Liver (tissue), 9 donors: Measurements from ENCODE around the gene DOCK9. TPM values are rescaled to one million over a fixed set of nuclear protein-coding genes. Genes with fewer than 3 reads are reported as not detected.

Experiments
- DNase-seq: peaks from one replicate; pipeline ENCODE4 v3.0.0-alpha.2; 2017; ENCODE audit warnings: low spot score
- H3K27ac ChIP-seq, 2 donors: one replicate each; pipeline ENCODE4 v1.7.0; 2013; ENCODE audit warnings: inconsistent platforms in 2 of 2, low read length in 2 of 2, control low read depth in 1 of 2, low read depth in 1 of 2, mild to moderate bottlenecking in 1 of 2
- H3K27me3 ChIP-seq, 4 donors: one replicate each; pipeline versions ENCODE4 v1.6.1 to v1.7.0; 2013; ENCODE audit warnings: low read length in 3 of 4, inconsistent platforms in 1 of 4, mild to moderate bottlenecking in 1 of 4, moderate library complexity in 1 of 4; ENCODE audit not compliant: control insufficient read depth in 4 of 4, insufficient read depth in 4 of 4
- H3K36me3 ChIP-seq, 4 donors: one replicate each; pipeline versions ENCODE4 v1.6.1 to v1.7.0; 2013; ENCODE audit warnings: low read length in 3 of 4, mild to moderate bottlenecking in 3 of 4, low read depth in 1 of 4, moderate library complexity in 1 of 4; ENCODE audit not compliant: control insufficient read depth in 4 of 4, insufficient read depth in 3 of 4
- H3K4me1 ChIP-seq, 4 donors: one replicate each; pipeline versions ENCODE4 v1.6.1 to v1.7.0; 2013; ENCODE audit warnings: low read length in 3 of 4, mild to moderate bottlenecking in 3 of 4, moderate library complexity in 1 of 4; ENCODE audit not compliant: control insufficient read depth in 4 of 4, insufficient read depth in 4 of 4
- H3K4me3 ChIP-seq, 3 donors: one replicate each; pipeline versions ENCODE4 v1.6.1 to v1.7.0; 2013; ENCODE audit warnings: low read length in 3 of 3, control low read depth in 1 of 3, low read depth in 1 of 3, mild to moderate bottlenecking in 1 of 3
- H3K9ac ChIP-seq, 2 donors: one replicate each; pipeline ENCODE4 v1.7.0; 2013; ENCODE audit warnings: low read length in 2 of 2, mild to moderate bottlenecking in 2 of 2, moderate library complexity in 2 of 2, control low read depth in 1 of 2, low read depth in 1 of 2
- H3K9me3 ChIP-seq, 4 donors: one replicate each; pipeline versions ENCODE4 v1.6.1 to v1.7.0; 2013; ENCODE audit warnings: low read length in 3 of 4; ENCODE audit not compliant: control insufficient read depth in 4 of 4
- ATF3 ChIP-seq: IDR thresholded peaks from 2 replicates; pipeline ENCODE4 v1.6.1; 2016; ENCODE audit warnings: antibody characterized with exemption
- CTCF ChIP-seq: fragments of 150-350 bp; IDR thresholded peaks from 2 replicates; pipeline ENCODE4 v1.5.1; 2017; ENCODE audit warnings: improper control_type of control experiment, low read depth, low read length; ENCODE audit not compliant: missing input control
- EGR1 ChIP-seq, 2 donors: IDR thresholded peaks; 2 replicates each; pipeline ENCODE4 v1.6.1; 2016 to 2018; ENCODE audit warnings: antibody characterized with exemption in 2 of 2, low read depth in 2 of 2
- FOXA1 ChIP-seq: IDR thresholded peaks from 2 replicates; pipeline ENCODE4 v1.6.1; 2016; ENCODE audit warnings: antibody characterized with exemption
- FOXA2 ChIP-seq: IDR thresholded peaks from 2 replicates; pipeline ENCODE4 v1.6.1; 2016; ENCODE audit warnings: antibody characterized with exemption
- GABPA ChIP-seq, 2 donors: IDR thresholded peaks in 1 of 2; conservative IDR thresholded peaks in 1 of 2; 2 replicates each; pipeline ENCODE4 v1.6.1; 2016; ENCODE audit warnings: antibody characterized with exemption in 2 of 2, mild to moderate bottlenecking in 1 of 2, moderate library complexity in 1 of 2
- HNF4A ChIP-seq, 2 donors: conservative IDR thresholded peaks; 2 replicates each; pipeline ENCODE4 v1.6.1; 2016; ENCODE audit warnings: antibody characterized with exemption in 2 of 2, mild to moderate bottlenecking in 2 of 2
- HNF4G ChIP-seq: IDR thresholded peaks from 2 replicates; pipeline ENCODE4 v1.6.1; 2016; ENCODE audit warnings: antibody characterized with exemption
- JUND ChIP-seq, 2 donors: IDR thresholded peaks; 2 replicates each; pipeline ENCODE4 v1.6.1; 2016; ENCODE audit warnings: antibody characterized with exemption in 2 of 2
- MAX ChIP-seq: IDR thresholded peaks from 2 replicates; pipeline ENCODE4 v1.6.1; 2016; ENCODE audit warnings: antibody characterized with exemption
- NR2F2 ChIP-seq: IDR thresholded peaks from 2 replicates; pipeline ENCODE4 v1.6.1; 2016; ENCODE audit warnings: antibody characterized with exemption
- RAD21 ChIP-seq, 2 donors: IDR thresholded peaks; 2 replicates each; pipeline ENCODE4 v1.6.1; 2016; ENCODE audit warnings: antibody characterized with exemption in 2 of 2, mild to moderate bottlenecking in 2 of 2
- REST ChIP-seq: IDR thresholded peaks from 2 replicates; pipeline ENCODE4 v1.6.1; 2016; ENCODE audit warnings: antibody characterized with exemption, mild to moderate bottlenecking
- RXRA ChIP-seq, 2 donors: IDR thresholded peaks; 2 replicates each; pipeline ENCODE4 v1.6.1; 2017 to 2018; ENCODE audit warnings: antibody characterized with exemption in 2 of 2, mild to moderate bottlenecking in 1 of 2
- SP1 ChIP-seq: IDR thresholded peaks from 2 replicates; pipeline ENCODE4 v1.6.1; 2018; ENCODE audit warnings: antibody characterized with exemption, mild to moderate bottlenecking
- TAF1 ChIP-seq: conservative IDR thresholded peaks from 2 replicates; pipeline ENCODE4 v1.6.1; 2016; ENCODE audit warnings: antibody characterized with exemption, mild to moderate bottlenecking
- YY1 ChIP-seq: IDR thresholded peaks from 2 replicates; pipeline ENCODE4 v1.6.1; 2016; ENCODE audit warnings: antibody characterized with exemption, mild to moderate bottlenecking
- ZBTB33 ChIP-seq: IDR thresholded peaks from 2 replicates; pipeline ENCODE4 v1.6.1; 2016; ENCODE audit warnings: antibody characterized with exemption
- WGBS: extraction: QIAGEN DNeasy Blood & Tissue Kit; methylation state at CpG from one replicate; pipeline ENCODE4 v1.1.7; 2013; 5-methylcytosine and 5-hydroxymethylcytosine counted together
- polyA plus RNA-seq, 2 donors: library from polyadenylated mRNA; stranded (reverse) in 1 of 2; unstranded in 1 of 2; fragments of 200-250 nt in 1 of 2; fragments of >200 nt in 1 of 2; fragmentation: Nextera tagmentation in 1 of 2; extraction: Ambion mirVana in 1 of 2; gene quantifications; one replicate each; pipeline versions ENCODE4 v1.2.1 to v1.2.3, GENCODE V29; 2013 to 2015
- total RNA-seq, 2 donors: library from RNA; depleted of rRNA; stranded (reverse); fragments of >200 nt; gene quantifications; one replicate each; pipeline ENCODE4 v1.2.3, GENCODE V29; 2014
- donor health status: healthy.
- donor health status: healthy.
- donor health status: healthy.
- donor health status: healthy.
- donor health status: healthy.

Gene DOCK9
- total and polyA plus RNA-seq, 4 donors = 5.4 to 31.3 (median 10.6) TPM

GRCh38 chr13:98786023-98786422 is 191.8 kb downstream of the DOCK9 start:
- TF ChIP-seq FOXA1 = no peak
- TF ChIP-seq REST = no peak
- no peak for TF ChIP-seq CTCF
- peak in 1 of 2 donors; percentile 71 for TF ChIP-seq EGR1 (IDR thresholded peaks at IDR 0.05; ENCODE audit: low read depth in 2 of 2)
- peak; percentile 89 for TF ChIP-seq MAX
- peak; percentile 58 for TF ChIP-seq FOXA2
- TF ChIP-seq RAD21 (IDR thresholded peaks at IDR 0.05) = peak; percentile 46 to 56
- no peak for TF ChIP-seq ATF3
- TF ChIP-seq HNF4A (conservative IDR thresholded peaks at IDR 0.05) = peak; percentile 82 to 91
- peak; percentile 55 for TF ChIP-seq YY1
- TF ChIP-seq RXRA (IDR thresholded peaks at IDR 0.05) = peak; percentile 62 to 82
- no peak for TF ChIP-seq ZBTB33
- no peak for TF ChIP-seq TAF1
- TF ChIP-seq HNF4G = peak; percentile 65
- TF ChIP-seq GABPA (IDR thresholded peaks at IDR 0.05 in 1 of 2, conservative IDR thresholded peaks at IDR 0.05 in 1 of 2) = no peak
- TF ChIP-seq JUND (IDR thresholded peaks at IDR 0.05) = peak in 1 of 2 donors; percentile 62
- TF ChIP-seq SP1 = peak; percentile 71
- TF ChIP-seq NR2F2 = peak; percentile 21
- Histone ChIP-seq H3K36me3 (no peaks in the 10 kb centered on the region), H3K4me3 (no peak overlapping the region), H3K9me3 (no peaks in the 10 kb centered on the region), H3K9ac (no peak overlapping the region), H3K27me3 (no peaks in the 10 kb centered on the region), H3K4me1 (peaks cover 0 to 15% (median 9%) of the 10 kb centered on the region in 4 donors), H3K27ac (peak overlapping the region in 1 of 2 donors; percentile 9)
- 44% methylated on average over 7 of the region's 7 CpGs for WGBS
- DNase-seq = no peak
